GM19025 (cell line): ENCODE measurements around the gene IFIT1.
A peak's percentile ranks its signal among the peaks of the same experiment; 100 is the strongest.

Experiments
- ATAC-seq: cut with Tn5 transposase; IDR thresholded peaks from one replicate; pipeline ENCODE4 v1.9.1; 2021; ENCODE audit warnings: mild to moderate bottlenecking, low read depth, moderate library complexity; ENCODE audit not compliant: unreplicated experiment

Gene IFIT1, protein sequence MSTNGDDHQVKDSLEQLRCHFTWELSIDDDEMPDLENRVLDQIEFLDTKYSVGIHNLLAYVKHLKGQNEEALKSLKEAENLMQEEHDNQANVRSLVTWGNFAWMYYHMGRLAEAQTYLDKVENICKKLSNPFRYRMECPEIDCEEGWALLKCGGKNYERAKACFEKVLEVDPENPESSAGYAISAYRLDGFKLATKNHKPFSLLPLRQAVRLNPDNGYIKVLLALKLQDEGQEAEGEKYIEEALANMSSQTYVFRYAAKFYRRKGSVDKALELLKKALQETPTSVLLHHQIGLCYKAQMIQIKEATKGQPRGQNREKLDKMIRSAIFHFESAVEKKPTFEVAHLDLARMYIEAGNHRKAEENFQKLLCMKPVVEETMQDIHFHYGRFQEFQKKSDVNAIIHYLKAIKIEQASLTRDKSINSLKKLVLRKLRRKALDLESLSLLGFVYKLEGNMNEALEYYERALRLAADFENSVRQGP

DNA sequence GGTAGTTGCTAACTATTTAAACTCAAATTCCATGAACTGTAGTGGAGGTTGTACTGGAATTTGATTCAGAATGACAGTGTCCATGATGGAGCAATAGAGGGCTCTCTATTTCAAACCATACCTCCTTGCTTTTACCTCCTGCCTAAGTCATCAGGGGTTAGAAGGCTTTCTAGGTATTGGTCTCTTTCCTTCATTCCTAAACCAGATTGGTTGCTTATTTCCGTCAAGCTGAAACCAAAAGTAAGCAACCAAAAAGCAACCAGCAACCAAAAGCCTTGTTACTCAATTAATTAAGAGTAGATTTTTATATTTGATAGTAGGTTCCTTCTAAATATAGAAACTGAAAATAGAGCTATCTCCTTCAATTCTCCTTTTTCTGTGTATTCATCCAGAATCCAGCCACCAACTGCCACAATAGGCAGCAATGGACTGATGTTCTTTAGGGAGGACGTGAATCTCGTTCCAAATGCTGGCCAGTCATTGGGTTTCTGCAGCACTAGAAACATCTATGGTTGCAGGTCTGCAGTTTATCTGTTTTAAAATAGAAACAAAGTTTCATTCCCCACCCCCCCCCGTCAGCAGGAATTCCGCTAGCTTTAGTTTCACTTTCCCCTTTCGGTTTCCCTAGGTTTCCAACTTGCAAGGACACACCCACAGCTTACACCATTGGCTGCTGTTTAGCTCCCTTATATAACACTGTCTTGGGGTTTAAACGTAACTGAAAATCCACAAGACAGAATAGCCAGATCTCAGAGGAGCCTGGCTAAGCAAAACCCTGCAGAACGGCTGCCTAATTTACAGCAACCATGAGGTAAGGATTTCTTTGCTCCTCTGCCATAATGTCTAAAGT lies at the start of gene IFIT1:
Gene IFIT1 (plus strand): TSS at position 717 of the 850 bp plus-strand sequence. CDS start 90 bp downstream, at position 807.
- peak; percentile 77 for ATAC-seq

DNA sequence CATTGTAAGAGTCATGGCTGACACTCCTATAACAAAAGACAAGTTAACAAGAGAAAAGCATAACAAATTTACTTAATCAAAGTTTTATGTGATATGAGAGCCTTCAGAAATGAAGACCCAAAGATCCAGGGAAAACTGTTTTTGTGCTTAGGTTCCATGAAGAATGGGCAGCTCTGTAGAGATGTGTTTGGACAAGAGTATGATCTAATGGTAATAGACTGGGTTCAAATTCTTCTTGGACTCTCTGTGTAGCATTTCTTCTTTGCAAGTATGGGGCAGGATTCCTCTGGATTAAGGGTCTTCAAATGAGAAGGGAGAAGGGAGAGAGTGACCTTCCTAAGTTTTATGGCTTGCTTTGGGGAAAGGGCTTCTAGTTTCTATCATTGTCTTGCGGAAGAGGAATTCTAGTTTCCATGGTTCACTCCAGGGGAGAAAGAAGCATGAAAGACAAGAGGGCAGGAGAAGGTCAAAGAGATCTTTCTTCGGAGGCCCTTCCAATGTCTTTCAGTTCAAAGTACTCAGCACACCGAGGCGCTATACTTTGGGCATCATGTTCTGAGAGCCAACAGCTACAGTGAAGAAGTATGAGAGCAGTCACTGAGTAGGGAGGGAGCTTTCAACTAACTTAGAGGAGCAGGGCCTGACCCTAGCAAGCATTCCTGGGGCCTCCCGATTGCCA lies 49.2 kb upstream of the IFIT1 start:
- ATAC-seq, result no peak

DNA sequence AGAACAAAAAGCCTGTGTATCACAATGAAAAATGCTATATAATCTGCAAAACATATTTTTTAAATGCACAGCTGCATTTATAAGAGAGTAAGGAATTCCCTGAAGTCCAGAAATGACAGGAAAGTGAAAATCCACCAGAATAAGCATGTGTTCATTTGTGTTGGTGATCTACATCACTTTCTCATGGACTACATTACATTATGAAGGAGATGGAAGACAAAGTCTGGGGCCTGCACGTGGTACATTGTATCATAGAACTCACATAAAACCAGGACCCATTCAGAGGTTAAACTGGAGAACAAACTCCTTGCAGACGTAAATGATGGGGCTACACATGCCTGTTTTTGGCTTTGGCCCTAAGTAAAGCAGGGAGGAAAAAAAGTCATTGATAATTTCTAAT lies 48.3 kb upstream of the IFIT1 start:
- ATAC-seq, result no peak

DNA sequence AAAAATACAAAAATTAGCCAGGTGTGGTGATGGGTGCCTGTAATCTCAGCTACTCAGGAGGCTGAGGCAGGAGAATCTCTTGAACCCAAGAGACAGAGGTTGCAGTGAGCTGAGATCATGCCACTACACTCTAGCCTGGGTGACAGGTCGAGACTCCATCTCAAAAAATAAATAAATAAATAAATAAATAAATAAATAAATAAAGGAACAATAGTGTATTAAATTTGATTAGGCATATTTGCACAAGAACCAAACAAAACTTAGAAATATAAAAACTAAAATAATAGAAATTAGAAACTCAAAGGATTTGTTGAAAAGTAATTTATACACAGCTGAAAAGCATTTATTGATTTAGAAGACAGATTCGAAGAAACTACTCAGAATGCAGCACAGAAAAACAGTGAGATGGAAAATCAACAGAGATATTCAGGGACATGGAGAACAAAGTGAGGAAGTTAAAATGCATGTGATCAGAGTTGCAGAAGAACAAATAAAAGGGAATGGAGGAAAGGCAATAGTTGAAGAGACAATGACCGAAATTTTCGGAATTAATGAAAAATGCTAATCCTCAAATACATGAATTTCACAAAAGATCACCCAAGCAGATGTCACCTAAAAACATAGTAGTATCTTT lies 46.9 kb upstream of the IFIT1 start:
- ATAC-seq, result no peak

DNA sequence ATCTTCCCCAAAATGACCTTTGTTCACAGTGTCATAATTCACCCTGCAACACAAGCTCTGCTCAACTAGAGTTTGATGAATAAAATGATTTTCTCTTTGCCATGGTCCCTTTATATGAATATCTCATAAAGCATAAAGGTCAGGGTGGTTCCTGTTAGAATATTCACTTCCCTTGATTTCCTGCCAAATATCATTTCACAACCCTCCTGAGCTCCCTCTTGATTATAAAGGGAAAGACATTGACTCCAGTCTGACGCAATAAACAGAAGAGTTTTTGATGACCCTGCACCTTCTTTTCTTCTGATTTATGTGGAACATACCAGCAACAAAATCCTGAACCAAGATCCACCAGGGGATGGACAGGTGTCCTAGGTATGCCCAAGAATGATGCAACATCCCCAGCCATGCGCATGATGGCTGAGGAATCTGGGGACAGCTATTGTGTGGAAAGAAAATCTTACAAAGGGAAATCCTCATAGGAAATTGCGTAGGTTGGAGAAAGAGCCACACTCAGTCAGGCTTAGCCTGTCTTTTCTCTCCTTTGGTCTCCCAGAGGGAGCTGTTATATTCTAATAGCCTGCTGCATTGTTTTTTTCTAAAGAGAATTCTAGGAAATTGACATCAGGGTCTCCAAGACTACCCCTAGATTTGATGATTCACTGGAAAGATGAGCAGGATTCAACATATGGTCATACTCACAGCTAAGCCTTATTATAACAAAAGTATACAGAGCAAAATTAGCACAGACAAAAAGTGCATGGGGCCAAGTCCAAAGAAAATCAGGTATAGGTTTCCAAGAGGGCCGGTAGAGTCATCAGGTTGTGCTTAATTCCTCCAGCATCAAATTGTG lies 45.8 kb upstream of the IFIT1 start:
- ATAC-seq, result no peak

DNA sequence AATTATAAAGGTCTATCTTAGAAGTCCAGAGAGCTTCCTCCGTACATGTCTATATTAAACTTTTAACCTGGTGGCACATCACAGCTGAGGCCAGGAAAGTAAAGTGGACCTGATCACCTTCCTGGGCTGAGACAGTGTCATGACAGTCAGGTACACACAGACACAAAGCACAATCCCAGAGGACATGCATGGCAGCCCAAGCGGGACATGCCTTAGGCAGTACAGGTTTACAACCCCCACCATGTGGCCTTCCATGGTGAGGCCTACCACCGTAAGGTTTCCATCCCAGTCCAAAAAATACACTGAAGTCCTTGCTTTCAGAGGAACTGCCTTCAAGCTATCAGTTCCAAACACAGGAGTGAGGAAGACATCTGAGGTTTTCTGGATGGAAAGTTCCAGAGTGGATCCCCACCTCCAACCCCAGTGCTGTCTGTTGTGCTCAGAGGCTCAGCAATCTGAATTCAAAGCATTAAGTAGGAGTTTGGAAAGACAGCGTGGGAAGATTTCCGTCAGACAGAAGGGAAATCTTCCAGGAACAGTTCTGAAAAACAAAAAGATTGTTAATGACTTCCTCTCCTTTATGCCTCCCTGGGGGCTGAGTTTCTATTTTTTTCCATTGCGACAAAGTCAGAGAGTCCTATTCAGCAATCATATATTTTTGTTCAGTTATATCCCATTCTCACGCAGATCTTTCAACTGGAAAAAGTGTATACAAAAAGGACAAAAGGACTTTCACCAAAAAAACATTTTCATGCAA lies 44.5 kb upstream of the IFIT1 start:
- no peak for ATAC-seq

DNA sequence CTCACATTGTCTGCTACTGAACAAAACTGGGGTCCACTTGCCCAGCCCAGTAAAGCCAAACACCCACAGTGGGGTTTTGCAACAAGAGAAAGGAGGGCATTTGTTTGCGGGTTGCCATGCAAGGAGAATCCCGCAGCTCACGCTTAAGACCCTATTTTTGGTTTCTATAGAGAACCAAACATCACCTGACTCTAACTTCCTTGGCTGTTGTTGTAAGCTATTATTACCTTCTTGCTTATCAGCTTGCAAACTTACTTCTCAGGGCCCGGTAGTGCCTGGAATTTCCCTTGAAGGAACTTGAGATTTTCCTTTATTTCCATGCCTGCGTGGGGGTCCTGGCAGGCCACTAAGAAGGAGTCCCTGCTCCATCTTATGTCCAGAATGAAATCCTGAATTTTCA lies 43.9 kb upstream of the IFIT1 start:
- ATAC-seq, result no peak

DNA sequence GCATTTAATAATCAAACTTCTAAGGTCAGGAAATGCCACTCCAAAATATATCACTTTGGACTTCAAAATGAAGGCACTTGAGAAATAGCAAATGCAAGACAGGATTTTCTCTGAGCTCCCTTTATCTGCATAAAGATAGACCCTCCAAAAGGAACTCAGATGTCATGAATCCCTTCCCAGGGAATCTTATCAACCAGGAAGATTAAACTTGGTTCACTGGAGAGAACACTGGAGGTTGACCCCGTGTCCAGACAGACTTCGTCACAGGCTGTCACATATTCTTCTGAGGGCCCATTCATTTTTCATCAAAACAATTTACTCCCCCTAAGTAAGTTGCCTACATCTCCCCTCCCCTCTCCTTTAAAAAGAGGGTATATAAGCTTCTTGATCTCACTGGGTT lies 43.4 kb upstream of the IFIT1 start:
- ATAC-seq, result no peak

DNA sequence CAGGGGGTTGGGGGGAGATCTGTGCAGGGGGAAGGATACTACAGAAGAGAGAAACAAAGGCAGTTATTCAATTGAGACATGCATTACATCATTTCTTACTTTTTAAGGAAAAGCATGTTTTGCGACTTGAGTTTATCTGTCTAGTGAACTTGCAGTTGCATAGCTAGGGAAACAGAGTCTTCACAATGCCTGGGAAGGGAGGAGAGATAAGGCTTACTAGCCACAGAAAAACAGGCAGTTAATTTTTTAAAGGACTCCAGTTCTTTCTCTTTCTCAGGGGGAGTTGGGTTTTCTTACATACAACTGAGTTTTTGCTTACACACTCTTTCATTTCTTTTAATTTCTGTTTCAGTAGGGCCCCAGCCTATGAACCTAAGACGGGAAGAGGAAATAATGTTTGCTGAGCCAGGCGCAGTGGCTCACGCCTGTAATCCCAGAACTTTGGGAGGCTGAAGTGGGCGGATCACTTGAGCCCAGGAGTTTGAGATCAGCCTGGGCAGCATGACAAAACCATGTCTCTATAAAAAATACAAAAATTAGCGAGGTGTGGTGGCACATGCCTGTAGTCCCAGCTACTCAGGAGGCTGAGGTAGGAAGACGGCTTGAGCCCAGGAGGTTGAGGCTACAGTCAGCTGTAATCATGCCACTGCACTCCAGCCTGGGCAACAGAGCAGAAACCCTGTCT lies 41.6 kb upstream of the IFIT1 start:
- ATAC-seq, result peak; percentile 34

DNA sequence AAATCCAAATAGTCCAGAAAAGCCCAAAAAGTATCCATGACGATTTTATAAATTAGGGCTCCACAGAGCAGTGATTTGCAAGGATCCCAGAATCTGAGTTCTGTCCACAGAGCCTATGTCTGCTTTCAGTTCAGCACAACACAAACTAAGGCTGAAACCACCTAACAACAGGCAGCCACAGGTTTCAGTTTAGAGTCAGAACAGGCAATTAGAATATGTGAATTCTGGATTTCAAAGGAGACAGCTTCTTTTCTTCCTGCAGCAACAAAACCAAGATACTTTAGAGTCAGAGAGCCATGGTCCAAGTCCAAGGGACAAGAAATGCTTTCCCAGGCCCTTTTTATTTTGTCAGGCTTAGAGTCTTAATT lies 41.0 kb upstream of the IFIT1 start:
- ATAC-seq, result peak; percentile 77

DNA sequence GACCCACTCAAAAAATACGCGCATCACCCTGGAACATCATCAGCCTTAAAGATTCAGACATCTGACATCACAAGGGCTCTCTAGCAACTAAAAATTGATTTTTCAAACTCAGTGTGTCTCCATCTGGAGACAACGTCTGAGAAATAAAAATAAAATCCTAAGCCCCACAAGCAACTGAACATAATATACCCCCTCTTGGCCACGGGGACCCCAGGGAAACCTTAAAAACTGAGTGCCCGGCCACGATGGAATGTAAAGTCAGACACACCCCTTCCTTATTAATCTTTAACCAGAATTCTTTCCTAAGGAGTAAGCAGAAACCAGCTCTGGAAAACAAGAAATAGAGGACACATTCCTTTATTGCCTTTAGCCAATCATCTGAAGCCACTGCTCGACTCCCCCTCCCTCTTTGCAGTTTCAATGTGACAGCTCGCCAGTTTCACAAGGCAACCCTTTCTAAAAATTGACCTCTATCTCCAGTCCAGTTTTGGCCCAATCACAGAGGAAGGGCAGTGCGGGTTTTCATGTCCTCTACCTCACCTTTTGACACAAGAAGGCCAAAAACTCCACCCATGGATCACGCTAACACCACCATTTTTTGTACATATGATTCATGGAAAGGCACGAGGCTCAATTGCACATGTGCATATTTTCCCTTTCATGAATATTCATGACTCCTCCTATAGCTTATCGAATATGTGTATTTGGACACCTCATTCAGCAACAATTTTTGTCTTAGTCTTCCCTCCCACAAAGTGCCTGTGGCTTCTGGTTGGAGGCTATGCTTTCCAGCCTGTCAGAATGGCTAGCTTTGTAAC lies 40.4 kb upstream of the IFIT1 start:
- no peak for ATAC-seq

DNA sequence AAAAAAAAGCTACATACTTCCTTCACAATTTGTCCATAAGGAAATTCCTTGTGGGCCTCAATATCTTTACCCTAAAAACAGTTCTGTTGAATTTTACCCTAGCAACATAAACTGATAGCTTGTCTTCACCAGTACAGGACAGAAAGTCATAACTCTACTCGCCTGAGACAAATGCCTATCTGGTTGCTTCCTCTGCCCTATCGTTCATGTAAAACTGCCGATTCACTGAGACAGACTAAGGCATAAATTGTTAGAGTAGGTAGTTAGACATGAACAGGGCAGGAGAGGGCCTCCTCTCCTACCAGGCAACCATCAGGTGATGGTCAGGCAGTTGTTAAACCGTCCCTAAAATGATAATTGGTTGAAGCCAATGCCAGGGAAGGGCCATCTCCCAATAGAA lies 39.6 kb upstream of the IFIT1 start:
- ATAC-seq, result no peak

DNA sequence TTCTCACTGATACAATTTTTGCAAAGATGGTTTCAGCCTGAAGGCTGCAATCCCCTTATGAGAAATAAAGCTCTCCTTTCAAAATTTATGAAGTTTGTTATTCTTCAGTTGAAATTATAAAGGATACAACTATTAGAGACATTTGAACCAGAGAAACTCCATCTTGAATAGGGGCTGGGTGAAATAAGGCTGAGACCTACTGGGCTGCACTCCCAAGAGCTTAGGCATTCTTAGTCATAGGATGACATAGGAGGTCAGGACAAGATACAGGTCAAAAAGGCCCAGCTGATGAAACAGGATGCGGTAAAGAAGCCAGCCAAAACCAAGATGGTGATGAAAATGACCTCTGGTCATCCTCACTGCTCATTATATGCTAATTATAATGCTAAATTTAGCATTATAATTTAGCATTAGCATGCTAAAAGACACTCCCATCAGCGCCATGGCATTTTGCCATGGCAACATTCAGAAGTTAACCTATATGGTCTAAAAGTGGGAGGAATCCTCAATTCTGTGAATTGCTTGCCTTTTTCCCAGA lies 37.0 kb upstream of the IFIT1 start:
- ATAC-seq, result no peak

DNA sequence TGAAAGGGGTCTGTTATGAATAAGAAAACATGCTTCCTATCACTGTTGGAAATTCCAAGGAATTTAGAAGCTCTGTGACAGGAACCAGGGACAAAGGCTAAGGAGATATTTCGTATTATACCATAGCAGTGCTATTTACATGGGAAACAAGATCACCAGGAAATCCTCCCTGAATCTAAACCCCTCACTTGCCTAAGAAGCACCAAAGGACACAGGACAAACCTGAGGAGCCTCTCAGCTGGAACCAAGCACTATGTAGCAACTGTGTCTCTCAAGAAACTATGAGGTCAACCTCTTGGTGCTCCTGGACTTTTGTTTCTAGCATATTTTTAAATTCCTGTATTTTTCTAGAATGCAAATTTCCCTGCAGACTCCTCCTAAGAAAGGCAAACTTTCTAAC lies 35.3 kb upstream of the IFIT1 start:
- ATAC-seq, result no peak

DNA sequence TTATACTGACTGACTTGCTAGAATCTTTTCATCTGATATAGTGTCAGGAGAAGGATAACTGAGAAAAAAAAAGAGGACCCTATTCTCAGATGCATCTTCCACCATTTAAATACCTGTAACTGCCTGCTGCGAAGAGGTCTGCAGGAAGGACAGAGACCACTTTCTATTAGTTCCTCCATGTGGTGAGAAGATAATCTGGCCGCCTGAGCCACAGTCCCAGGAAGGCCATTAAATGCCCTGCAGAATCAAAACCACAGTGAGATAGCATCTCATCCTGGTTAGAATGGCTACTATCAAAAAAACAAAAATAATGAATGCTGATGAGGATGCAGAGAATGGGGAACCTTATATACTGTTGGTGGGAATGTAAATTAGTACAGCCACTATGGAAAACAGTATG lies 34.4 kb upstream of the IFIT1 start:
- no peak for ATAC-seq

DNA sequence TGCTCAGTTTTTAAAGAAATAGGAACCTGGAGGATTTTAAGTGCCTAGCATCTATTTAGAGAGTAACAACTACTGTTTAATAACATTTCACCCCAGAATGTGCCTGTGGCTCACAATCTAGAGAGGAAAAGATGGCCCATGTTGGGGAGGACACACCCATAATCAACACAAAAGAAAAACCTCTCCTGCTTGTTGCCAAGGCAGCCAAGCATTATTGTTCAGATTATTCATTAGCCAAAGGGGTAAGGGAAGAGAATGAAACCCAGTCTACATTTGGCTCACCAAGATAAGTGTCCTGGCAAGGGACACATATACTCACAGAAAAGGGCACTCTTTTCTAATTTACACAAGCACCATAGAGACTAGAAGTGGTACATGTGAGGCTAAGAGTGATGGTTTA lies 32.3 kb upstream of the IFIT1 start:
- ATAC-seq, result no peak

DNA sequence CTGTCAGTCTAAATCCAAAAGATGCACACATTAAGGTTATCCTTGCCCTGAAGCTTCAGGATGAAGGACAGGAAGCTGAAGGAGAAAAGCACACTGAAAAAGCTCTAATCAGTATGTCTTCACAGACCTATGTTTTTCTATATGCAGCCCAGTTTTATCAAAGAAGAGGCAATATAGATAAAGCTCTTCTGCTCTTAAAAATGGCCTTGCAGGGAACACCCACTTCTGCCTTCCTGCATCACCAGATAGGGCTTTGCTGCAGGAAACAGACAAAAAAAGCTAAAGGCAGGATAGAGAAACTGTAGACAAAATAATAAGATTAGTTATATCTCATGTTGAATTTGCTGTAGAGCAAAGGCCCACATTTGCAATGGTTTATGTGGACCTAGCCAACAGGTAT lies 29.5 kb upstream of the IFIT1 start:
- no peak for ATAC-seq
